GM12801 (cell line): ENCODE results near the gene ENSA.

Experiments used
- CTCF ChIP-seq: IDR thresholded peaks from one replicate; pipeline ENCODE4 v1.5.1; 2011; ENCODE audit warnings: control low read depth; ENCODE audit not compliant: insufficient read length; ENCODE audit errors: extremely low read depth

ENSA gene

GRCh38 chr1:150576794-150577556 is 52.4 kb downstream of the ENSA start:
- TF ChIP-seq CTCF = no peak

- TF ChIP-seq CTCF = no peak
These were observed 53.1 kb downstream of the ENSA start for GRCh38 chr1:150576367-150576711.

GRCh38 chr1:150575518-150576366 is 53.7 kb downstream of the ENSA start:
- TF ChIP-seq CTCF = no peak

- TF ChIP-seq CTCF = no peak
These were observed 54.3 kb downstream of the ENSA start for GRCh38 chr1:150575072-150575489.

GRCh38 chr1:150574260-150575071 is 54.9 kb downstream of the ENSA start:
- TF ChIP-seq CTCF = no peak

- no peak for TF ChIP-seq CTCF
These were observed 56.3 kb downstream of the ENSA start for GRCh38 chr1:150572918-150573647.
